ENCODE results near the gene CBX7. TPM values are rescaled to one million over a fixed set of nuclear protein-coding genes. Genes with fewer than 3 reads are reported as not detected.

CBX7 gene
- total RNA-seq, 1 donor, result 8.0 TPM

DNA sequence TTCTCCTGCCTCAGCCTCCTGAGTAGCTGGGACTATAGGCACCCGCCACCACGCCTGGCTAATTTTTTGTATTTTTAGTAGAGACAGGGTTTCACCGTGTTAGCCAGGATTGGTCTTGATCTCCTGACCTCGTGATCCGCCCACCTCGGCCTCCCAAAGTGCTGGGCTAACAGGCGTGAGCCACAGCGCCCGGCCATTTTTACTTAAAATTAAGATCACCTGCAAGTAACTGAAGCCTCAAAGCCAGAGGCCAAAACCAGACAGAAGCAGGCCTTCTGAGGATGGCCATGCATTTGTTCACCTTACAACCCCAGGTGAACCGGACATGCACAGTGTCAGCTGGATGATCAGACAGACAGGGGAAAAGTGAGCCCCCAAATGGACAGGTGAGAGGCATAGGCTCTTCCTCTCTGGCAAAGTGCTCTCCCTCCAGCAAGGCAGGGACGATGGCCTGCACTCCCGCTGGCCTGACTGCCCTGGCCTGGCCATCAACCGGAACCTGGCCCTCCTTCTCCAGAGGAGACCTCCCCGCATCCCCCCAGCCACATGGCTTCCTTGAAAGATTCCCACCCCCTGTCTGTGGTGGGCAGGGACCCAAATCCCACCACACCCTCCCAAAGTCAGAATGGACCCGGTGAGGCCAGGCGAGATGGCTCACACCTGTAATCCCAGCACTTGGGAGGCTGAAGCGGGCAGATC, 29.6 kb downstream of the CBX7 start:
- TF ChIP-seq, protein P1, sequence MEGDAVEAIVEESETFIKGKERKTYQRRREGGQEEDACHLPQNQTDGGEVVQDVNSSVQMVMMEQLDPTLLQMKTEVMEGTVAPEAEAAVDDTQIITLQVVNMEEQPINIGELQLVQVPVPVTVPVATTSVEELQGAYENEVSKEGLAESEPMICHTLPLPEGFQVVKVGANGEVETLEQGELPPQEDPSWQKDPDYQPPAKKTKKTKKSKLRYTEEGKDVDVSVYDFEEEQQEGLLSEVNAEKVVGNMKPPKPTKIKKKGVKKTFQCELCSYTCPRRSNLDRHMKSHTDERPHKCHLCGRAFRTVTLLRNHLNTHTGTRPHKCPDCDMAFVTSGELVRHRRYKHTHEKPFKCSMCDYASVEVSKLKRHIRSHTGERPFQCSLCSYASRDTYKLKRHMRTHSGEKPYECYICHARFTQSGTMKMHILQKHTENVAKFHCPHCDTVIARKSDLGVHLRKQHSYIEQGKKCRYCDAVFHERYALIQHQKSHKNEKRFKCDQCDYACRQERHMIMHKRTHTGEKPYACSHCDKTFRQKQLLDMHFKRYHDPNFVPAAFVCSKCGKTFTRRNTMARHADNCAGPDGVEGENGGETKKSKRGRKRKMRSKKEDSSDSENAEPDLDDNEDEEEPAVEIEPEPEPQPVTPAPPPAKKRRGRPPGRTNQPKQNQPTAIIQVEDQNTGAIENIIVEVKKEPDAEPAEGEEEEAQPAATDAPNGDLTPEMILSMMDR (IDR thresholded peaks at IDR 0.05; ENCODE audit: insufficient read depth, low read length), result no peak
- no peak for DNase-seq (ENCODE audit: low read depth)

DNA sequence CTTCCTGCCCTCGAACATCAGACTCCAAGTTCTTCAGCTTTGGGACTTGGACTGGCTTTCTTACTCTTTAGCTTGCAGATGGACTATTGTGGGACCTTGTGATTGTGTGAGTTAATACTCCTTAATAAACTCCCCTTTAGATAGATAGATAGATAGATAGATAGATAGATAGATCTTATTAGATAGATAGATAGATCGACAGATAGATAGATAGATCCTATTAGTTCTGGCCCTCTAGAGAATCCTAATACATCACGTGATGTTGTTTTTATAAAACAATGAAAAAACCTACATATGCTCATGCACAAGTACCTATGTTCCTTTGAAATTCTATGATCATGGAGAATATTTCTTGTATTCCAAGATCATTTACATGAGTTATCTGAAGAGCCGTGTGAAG, 31.5 kb downstream of the CBX7 start:
- no peak for DNase-seq (ENCODE audit: low read depth)
- no peak overlapping the region for H3K4me3 ChIP-seq (ENCODE audit: low read depth, low read length)
- TF ChIP-seq, protein P1 (IDR thresholded peaks at IDR 0.05; ENCODE audit: insufficient read depth, low read length), result no peak

More for the DNA sequence above, 29.6 kb downstream of the CBX7 start:
- H3K4me3 ChIP-seq (ENCODE audit: low read depth, low read length), result no peak overlapping the region

DNA sequence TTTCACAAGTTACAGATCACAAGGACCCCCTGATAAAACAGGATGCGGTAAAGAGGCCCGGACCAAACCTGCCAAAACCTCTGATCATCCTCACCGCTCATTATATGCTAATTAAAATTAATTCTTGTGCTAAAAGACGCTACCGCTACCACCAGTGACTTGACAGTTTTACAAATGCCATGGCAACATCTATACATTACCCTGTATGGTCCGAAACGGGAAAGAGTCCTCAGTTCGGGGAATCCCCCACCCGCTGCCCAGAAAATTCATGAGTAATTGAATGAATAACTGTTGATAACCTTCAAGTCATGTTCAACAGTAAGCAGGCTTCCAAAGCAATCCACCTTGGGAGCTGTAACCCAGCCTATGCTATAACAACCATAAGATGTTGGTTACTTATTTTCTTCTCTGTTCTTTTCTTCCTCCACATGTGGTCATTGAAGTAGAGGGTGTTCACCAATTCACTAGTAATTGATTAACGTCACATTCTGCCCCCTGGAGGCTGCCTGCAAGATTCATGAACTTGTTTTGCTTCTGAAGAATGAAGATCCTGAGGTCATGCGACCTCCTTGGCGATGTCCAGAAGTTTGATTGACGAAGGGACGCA, 34.8 kb downstream of the CBX7 start:
- no peak overlapping the region for H3K4me3 ChIP-seq (ENCODE audit: low read depth, low read length)
- TF ChIP-seq, protein P1 (IDR thresholded peaks at IDR 0.05; ENCODE audit: insufficient read depth, low read length), result peak; percentile 53
- DNase-seq (ENCODE audit: low read depth), result peak; percentile 64

DNA sequence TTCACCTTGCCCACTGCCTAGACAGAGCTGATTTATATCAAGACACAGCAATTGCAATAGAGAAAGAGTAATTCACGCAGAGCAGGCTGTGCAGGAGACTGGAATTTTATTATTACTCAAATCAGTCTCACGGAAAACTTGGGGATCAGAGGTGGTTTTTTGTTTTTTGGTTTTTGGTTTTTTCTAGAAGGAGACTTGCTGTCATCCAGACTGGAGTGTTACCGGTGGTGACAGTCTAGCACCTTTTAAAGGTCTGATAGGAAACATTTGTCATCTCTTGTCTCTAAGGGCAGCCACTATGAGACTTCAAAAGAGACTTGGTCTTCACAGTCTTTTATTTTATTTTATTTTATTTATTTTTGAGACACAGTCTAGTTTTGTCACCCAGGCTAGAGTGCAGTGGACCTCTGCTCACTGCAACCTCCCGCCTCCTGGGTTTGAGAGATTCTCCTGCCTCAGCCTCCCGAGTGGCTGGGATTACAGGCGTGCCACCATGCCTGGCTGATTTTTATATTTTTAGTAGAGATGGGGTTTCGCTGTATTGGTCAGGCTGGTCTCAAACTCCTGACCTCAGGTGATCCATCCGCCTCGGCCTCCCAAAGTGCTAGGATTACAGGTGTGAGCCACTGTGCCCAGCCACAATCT, 36.4 kb downstream of the CBX7 start:
- no peak overlapping the region for H3K4me3 ChIP-seq (ENCODE audit: low read depth, low read length)
- no peak for DNase-seq (ENCODE audit: low read depth)
- TF ChIP-seq, protein P1 (IDR thresholded peaks at IDR 0.05; ENCODE audit: insufficient read depth, low read length), result no peak

DNA sequence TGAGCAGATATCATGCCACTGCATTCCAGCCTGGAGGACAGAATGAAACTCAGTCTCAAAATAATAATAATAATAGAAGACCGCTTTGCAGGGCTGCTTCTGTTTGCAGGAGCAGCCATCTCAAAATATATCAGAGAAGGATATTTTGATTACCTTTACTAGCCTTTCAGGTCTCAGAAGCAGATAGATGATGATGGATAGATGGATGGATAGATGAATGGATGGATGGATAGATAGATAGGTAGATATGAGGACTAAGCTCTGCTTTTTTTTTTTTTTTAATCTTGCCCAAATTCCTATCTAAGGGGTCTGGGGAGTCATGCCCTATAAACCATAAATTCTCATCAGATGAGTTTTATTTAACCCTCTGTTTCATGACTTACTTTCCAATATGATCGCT, 36.9 kb downstream of the CBX7 start:
- TF ChIP-seq, protein P1 (IDR thresholded peaks at IDR 0.05; ENCODE audit: insufficient read depth, low read length), result no peak
- DNase-seq (ENCODE audit: low read depth), result no peak
- no peak overlapping the region for H3K4me3 ChIP-seq (ENCODE audit: low read depth, low read length)

DNA sequence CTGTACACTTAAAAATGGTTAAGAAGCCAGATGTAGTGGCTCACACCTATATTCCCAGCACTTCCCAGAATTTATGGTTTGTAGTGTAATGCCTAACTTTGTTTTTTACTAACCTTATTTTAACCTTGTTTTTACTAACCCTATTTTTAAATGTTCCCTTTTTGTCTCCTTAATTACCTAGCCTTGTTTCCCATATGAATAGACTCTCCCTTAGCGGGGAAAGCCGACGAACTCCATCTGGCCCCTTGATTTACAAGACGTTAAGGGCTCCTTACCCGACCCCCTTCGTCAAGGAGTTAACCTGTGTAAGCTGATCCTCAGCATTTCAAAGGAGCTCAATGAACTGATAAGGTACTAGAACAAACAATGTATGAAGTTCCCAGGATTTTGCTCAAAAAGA, 38.4 kb downstream of the CBX7 start:
- TF ChIP-seq, protein P1 (IDR thresholded peaks at IDR 0.05; ENCODE audit: insufficient read depth, low read length), result no peak
- no peak for DNase-seq (ENCODE audit: low read depth)
- H3K4me3 ChIP-seq (ENCODE audit: low read depth, low read length), result no peak overlapping the region

Measured in fibroblast of the aortic adventitia (primary cell).